Measurements from ENCODE around the gene TTBK2.
"Not testable (repeated sequence)": the region's sequence is repeated elsewhere in the genome, so short reads cannot be mapped to it uniquely, and the experiment has no call there.

TTBK2 gene

GRCh38 chr15:42820811-42821210 is 99.8 kb downstream of the TTBK2 start:
- no peak for DNase-seq (ENCODE audit: low read depth)

- no peak for DNase-seq (ENCODE audit: low read depth)
Observed at GRCh38 chr15:42819786-42820185, 100.8 kb downstream of the TTBK2 start.

DNA sequence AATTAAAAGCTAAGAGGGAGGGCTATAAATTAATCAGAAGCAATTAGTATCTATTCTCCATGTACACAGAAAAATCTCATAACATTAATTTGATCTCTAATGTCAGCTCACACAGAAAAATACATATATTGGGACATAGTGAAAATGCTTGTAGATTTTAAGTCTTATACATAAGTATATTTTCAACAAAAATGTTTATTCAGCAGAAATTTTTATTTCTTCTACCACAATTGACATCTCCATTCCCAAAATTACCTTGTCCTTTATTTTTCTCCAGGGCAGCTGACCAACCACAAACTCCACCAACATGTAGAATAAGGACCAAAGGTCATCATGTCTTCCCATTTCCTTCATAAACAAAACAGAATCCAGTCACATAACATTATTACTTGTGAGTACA is 109.1 kb downstream of the TTBK2 start:
- DNase-seq (ENCODE audit: low read depth) = no peak

DNA sequence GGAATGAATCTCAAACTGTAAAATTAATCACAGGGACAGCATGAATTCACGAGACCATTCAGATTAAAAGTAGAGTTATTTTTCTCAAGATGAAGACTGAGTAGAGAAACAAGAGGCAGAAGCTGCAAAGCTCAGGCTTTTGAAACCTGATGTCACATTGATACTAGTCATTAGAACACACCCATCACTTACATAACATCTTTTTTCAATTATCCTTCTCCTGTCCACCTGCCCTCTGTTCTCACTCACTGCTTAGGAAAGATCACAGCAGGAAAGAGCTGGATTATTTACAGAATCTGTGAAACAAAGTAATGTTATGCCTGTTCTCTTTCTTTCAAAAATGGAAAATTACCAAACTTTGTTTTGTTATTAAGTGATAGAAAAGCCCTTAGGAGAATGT is 111.7 kb downstream of the TTBK2 start:
- no peak for DNase-seq (ENCODE audit: low read depth)

DNA sequence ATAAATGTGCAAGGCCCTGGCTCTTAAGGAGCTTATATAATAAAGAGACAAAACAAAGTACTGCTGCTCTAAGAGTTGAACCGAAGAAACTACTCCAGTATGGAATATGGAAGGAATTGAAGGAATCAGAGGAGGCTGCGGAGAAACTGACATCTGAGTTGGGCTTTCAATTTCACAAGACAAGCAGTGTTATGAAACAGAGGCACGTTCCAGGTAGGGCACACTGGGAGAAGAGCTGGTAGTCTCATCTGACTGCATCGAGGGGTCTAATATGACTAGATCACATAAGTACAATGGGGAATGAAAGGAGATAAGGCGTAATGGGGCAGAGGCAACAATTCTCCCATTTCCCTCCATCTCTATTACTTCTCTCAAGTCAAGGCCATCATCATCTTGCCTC is 115.3 kb downstream of the TTBK2 start:
- no peak for DNase-seq (ENCODE audit: low read depth)

GRCh38 chr15:42804739-42805138 is 115.8 kb downstream of the TTBK2 start:
- DNase-seq (ENCODE audit: low read depth) = no peak

DNA sequence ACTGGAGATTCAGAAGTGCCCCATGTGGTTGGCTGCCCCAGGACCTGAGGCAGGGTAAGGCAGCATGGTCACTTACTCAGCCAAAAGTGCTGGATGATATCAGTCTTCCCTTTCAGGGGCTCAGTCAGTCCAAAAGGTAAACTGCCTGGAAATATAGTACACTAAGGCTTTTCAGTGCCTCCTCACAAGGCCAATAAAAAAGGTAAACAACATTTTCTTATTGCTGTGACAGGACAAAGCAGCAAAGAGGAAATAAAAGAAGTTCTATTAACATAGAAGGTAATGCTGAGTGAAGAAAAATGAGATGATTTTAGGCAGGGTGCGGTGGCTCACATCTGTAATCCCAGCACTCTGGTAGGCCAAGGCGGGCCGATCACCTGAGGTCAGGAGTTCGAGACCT is 117.1 kb downstream of the TTBK2 start:
- DNase-seq (ENCODE audit: low read depth) = no peak

DNA sequence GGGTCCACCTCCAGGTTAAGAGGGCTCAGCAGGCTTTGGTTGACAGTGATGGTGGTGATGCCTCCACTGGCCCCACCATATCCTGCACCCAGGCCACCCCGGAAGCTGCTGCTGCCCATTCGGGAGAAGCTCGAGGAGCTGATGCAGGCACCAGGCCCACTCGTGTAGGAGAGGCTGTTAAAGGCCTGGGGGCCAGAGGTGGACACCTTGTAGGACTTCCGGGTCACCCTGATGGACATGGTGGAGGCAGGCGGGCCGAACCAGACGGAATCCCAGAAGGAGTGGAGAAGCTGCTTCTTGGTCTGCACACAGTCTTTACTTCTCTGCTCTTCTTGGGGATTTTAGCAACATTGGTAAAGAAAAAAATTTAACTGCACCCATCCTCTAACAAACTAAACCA is 118.4 kb downstream of the TTBK2 start:
- no peak for DNase-seq (ENCODE audit: low read depth)

DNA sequence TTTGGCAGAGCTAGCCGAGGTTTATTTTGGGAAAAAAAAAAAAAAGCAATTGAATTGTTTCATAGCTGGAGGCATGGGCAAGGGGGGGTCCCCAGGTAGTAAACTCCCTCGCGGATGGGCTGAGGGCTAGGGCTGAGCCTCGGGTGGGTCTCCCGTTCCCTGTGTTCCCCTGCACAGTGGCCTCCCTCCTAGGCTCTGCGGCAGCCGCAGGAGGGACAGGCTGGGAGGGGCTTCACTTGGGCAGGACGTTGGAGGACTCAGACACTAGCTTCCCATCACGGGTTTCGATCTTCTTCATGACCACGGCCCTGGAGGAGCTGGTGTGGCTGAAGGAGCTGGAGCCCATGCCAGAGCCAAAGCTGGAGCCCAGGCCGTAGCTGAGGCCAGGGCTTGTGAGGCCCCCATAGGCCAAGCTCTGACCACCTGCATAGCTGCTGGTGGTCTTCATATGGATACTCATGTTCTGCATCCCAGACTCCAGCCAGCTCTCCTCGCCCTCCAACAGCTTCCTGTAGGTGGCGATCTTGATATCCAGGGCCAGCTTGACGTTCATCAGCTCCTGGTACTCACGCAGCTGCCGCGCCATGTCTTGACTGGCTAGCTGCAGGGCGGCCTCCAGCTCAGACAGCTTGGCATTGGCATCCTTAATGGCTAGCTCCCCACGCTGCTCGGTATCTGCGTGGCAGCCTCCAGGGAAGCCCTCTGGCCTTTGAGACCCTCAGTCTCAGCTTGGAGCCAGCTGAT is 119.7 kb downstream of the TTBK2 start:
- no peak for DNase-seq (ENCODE audit: low read depth)

GRCh38 chr15:42798802-42799201 is 121.8 kb downstream of the TTBK2 start:
- no peak for DNase-seq (ENCODE audit: low read depth)

DNA sequence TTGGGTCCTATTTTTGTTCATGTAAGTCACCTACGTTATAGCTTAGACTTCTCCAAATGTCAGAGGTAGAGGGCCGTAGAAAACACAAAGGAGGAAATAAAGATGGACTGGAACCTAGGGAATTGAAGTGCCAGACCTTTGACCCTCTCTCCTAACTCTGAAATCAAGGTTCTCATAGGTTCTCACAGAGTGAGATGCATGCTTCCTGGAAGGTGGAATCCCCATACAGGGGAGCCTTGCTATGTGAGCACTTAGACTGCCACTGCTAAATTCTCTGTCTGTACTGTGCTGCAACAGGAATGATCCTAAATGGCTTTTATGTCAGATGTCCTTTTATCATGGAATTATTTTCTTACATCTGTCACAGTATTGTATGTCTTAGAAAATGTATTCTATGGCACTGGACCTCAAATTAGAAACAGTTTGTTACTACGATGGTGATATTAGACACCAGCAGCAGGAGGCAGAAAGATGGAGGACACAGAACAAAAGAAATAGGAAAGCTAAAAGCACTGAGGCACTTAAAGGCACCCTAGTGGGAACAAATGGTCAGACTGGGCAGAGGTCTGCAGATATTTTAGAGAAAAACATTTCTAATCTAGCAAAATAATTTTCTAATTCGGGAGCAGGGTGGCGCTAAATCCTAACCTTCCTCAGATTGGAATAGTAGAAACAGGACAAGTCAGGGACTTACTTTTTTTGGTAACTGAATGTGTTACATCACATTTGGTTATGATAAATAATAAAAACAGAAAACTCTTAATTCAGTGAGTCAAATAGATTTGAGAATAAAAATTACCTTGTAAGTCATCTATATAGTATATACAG is 123.4 kb downstream of the TTBK2 start:
- no peak for DNase-seq (ENCODE audit: low read depth)

GRCh38 chr15:42788725-42789124 is 131.9 kb downstream of the TTBK2 start:
- DNase-seq (ENCODE audit: low read depth) = no peak

DNA sequence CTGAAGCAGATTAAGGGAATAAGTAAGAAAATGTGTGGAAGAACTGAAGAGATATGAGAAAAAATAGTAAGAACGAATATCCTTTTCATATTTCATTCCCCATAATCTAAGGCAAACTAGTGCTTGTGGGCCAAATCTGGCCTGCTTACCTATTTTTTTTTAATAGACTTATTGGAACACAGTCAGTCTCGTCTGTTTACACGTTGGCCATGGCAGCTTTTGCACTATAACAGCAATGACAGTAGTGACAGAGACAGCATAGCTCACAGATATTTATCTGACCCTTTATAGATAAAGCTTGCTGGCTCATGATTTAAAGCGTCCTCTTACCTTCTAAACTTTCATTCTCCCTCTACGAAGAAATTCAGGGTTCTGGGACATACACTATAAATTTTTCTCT is 133.6 kb downstream of the TTBK2 start:
- no peak for DNase-seq (ENCODE audit: low read depth)

DNA sequence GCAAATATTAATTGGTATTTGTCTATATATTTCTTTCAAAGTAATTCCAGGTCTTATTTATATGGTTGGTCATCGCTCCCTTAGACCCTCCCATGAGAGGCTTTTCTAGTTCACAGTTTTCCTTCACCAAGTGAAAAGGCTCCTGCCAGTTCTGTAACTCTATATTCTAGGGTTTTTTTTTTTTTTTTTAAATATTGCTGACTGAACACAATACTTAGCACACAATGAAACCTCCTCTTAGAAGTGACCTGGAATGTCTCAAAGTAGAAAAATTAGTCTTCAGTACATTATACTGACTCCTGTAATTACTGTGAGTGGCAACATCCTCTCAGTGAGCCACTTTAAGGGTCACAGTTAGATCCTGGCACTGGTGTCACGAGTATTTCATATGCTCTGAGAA is 135.0 kb downstream of the TTBK2 start:
- no peak for DNase-seq (ENCODE audit: low read depth)

- DNase-seq (ENCODE audit: low read depth) = no peak
Observed at GRCh38 chr15:42784705-42785104, 135.9 kb downstream of the TTBK2 start.

DNA sequence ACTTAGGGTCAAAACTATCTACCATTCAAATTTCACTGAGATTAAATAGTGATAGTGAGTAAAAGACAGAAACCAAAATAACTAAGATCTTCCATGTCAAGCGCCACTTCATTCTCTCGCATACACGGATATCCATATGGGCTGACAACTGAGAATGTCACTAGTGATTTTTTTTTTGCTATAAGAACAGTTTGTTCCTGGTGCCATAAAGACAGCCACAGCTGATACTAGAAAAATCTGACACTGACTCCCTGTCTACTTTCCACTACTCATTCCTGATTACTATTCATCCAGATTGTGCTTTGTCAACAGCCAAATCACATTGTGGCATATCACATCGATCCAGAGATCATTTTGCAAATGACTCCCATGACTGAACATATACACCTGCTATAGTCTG is 137.9 kb downstream of the TTBK2 start:
- DNase-seq (ENCODE audit: low read depth) = no peak

DNA sequence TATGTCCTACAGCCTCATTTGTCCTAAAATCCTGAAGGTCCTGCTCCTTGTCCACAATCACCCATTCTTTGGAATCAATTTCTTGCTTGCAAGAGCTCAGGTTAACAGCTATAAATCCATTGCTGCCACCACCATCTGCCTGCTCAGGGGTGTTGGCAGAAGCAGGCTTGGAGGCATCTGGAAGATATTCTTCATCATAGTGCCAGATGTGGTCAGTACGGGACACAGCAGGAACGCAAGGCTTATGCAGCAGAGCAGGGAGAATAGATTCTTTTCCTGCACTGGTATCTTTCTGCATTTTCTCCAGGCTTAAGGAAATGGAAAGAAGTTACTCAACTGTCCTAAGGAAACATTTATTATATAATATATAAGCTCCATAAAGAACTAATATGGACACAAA is 145.2 kb downstream of the TTBK2 start:
- DNase-seq (ENCODE audit: low read depth) = no peak

DNA sequence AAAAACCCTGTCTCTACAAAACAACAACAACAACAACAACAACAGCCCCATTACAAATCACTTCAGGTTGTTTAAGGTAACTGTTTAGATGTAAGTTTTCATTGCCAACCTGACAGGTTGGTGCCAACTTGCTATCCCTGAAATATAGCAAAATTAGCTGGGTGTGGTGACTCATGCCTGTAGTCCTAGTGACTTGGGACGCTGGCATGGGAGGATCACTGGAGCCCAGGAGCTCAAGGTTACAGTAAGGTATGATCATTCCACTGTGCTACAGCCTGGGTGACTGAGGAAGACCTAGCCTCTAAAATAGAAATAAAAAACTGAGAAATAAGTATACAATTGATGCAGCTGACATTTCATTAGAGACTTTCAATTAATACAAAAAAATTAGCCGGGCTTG is 147.7 kb downstream of the TTBK2 start:
- no peak for DNase-seq (ENCODE audit: low read depth)

DNA sequence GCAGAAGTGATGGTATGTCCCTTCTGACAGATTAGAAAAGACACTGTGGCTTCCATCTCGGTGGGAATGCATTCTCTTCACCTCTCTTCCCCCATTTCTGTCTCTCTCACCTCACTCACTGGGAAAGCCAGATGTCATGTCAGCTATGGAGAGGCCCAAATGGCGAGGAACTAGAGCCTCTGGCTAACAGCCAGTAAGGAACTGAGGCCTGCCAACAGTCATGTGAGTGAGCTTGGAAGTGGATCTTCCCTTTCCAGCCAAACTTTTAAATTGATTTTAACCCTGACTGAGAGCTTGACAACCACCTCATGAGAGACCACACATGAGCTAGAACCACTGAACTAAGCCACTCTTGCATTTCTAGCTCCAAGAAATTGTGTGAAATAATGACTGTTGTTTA is 148.4 kb downstream of the TTBK2 start:
- no peak for DNase-seq (ENCODE audit: low read depth)

DNA sequence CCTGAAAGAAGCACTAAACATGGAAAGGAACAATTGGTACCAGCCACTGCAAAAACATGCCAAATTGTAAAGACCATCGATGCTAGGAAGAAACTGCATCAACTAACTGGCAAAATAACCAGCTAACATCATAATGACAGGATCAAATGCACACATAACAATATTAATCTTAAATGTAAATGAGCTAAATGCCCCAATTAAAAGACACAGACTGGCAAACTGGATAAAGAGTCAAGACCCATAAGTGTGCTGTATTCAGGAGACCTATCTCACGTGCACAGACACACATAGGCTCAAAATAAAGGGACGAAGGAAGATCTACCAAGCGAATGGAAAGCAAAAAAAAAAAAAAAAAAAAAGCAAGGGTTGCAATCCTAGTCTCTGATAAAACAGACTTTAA is 154.5 kb downstream of the TTBK2 start:
- not testable (repeated sequence) for DNase-seq (ENCODE audit: low read depth)

DNA sequence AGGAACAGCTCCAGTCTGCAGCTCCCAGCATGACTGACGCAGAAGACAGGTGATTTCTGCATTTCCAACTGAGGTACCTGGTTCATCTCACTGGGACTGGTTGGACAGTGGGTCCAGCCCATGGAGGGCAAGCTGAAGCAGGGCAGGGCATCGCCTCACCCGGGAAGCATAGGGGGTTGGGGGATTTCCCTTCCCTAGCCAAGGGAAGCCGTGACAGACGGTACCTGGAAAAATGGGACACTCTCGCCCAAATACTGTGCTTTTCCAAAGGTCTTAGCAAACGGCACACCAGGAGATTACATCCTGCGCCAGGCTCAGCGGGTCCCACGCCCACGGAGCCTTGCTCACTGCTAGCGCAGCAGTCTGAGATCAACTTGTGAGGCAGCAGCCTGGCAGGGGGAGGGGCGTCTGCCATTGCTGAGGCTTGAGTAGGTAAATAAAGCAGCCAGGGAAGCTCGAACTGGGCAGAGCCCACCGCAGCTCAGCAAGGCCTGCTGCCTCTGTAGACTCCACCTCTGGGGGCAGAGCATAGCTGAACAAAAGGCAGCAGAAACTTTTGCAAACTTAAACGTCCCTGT is 156.3 kb downstream of the TTBK2 start:
- DNase-seq (ENCODE audit: low read depth) = not testable (repeated sequence)

- DNase-seq (ENCODE audit: low read depth) = not testable (repeated sequence)
Observed at GRCh38 chr15:42761813-42762212, 158.8 kb downstream of the TTBK2 start.

GRCh38 chr15:42760759-42761158 is 159.8 kb downstream of the TTBK2 start:
- DNase-seq (ENCODE audit: low read depth) = no peak
